Measurements from ENCODE around the gene C2orf80.
"Not testable (repeated sequence)": the region's sequence is repeated elsewhere in the genome, so short reads cannot be mapped to it uniquely, and the experiment has no call there.

Gene C2orf80

DNA sequence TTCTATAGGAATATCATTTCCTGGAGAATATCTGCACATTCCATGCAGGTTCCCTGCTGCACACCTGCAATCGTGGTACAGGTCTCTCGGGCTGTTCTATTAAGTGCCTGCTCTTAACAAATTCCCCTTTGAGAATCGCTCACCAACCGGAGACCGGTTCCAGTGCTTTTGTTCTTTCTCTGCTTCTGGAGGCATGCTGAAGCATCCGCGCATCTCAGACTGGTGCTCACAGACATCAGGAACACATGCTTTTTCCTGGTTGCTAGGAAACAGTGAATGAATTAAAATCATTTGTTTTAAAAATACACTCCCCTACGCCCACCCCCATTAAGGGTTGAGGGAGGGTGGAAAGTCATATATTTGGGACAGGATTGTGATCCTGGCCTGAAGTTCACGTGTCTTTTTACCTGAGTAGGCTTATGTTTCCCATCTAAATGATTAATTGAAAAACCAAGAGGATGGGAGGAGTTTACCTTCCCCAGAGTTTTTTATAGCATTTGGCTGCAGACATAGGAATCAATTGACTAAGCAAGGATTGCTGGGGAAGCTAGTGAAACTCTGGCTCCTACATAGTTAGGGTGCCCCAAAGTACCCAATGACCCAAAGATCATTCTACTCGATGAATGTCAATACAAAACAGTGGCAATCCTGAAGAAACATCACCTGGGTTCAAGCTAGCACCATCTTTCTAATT is at the start of gene C2orf80:
TSS of gene C2orf80 (minus strand) at position 221 of the 694 bp plus-strand sequence. CDS start 3,044 bp downstream, outside the sequence.
- no peak for DNase-seq

DNA sequence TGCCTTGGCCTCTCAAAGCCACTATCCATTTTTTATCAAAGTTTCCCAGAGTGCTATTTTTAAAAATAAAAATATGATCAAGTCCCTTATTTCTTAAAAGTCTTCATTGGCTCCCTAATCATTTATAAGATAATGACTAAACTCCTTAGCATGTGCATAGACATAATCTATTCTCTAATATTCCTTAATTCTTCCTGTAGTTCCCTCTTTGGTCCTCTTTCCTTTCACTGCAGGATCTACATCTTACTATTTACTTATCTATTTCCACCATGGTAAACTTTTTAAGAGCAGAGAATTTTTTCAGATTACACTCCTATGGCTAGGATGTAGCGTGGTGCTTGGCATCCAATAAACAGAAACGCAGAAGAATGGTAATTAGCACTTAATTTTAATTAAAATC is 46.0 kb upstream of the C2orf80 start:
- no peak for DNase-seq

DNA sequence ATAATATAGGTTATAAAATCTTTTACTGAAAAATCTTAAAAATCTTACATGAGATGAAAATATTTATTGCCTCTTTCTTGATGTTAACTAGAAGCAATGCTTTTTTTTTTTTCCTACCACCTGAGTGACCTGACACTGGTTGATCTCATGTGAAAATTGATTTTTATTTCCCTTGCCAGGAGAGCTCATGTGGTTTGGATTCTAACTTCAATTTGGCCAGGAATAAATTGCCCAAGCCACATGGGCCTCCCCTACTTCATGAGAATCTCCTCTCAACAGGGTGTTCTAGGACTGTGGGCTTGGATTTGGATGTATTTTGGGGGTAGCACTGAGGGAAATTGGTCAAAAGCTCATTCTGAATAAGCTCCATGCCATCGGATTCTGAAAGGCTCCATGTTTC is 45.0 kb upstream of the C2orf80 start:
- no peak for DNase-seq

DNA sequence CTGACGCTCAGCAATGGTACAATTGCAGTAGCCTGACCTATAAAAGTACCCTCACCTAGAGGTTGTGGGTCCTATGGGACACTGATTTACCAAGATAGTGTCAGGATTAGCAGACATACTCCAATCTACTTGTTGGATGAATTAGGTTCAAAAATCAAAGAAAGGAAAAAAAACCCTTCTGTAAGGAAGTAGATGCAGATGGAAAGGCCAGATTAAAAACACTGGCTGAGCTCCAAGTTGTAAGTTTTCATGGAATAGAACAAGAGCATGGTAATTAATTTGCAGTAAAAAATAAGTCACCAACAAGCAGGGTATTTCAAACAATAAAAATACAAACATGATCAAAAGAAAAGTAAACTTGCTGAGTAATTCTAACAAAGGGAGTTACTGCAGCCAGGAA is 38.6 kb upstream of the C2orf80 start:
- DNase-seq: no peak

DNA sequence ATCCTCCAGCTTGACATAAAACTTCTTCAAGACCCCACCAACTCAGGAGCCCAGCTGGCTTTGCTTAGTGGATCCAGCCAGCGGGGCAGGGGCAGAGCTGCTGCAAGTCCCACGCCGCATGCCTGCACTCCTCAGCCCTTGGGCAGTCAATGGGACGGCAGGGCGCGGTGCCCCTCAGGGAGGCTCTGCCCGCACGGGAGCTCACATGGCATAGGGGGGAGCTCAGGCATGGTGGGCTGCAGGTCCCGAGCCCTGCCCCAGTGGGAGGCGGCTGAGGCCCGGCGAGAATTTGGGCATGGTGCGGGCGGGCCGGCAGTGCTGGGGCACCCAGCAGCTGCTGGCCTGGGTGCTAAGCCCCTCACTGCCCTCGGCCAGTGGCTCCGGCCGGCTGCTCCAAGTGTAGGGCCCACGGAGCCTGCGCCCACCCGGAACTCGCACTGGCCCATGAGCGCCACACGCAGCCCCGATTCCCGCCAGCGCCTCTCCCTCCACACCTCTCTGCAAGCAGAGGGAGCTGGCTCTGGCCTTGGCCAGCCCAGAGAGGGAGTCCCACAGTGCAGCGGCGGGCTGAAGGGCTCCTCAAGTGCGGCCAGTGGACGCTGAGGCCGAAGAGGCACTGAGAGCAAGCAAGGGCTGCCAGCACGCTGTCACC is 37.9 kb upstream of the C2orf80 start:
- DNase-seq: no peak

DNA sequence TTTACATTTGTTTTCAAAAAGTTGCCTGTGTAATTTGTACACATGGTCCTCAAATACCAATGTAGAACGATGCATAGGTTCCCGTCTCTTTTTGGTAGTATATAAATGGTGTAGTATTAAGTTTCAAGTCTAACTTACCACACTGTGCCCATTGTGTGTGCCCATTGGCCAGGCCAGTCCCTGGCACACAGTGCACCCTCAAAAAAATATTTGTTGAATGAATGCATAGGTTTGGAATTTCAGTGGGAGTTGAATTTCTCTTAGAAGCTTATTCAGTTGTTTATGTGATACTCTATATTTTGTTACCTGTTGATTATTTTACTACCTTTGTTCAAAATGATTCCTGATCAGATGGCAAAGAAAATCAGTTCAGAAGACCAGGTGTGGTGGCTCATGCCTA is 35.0 kb upstream of the C2orf80 start:
- DNase-seq: no peak

DNA sequence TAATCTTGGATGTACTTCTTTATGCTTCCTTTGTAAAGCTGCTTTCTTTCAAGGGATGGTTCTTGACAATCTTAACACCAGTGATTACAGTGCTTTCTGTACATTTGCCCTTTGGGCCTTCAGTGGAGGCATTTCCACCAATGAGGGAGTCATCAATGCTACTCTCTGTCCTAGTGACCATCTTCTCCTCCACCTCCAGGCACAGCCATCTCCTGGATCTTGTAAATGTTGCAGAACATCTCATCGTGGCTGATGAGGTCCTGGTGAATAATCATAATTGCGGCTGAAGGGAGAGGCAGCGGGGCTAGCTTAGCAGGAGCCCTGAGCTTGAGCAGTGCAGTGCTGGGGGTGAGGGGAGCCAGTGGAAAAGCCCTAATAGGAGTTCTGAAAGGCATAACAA is 32.5 kb upstream of the C2orf80 start:
- no peak for DNase-seq

DNA sequence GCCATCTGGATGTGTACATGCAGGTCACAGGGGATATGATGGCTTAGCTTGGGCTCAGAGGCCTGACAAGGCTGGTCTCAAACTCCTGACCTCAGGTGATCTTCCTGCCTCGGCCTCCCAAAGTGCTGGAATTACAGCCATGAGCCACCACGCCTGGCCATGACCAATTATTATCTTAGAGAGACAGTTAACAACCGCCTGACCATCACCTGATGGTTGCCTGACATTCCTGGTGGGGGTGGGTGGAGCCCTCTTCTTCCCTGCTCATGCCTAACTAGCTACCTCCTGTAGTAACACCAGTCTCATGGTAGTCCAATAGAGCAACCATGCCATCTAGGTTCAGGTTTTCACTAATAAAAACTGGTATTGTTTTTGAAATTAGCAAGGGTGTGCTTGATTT is 32.0 kb upstream of the C2orf80 start:
- not testable (repeated sequence) for DNase-seq

DNA sequence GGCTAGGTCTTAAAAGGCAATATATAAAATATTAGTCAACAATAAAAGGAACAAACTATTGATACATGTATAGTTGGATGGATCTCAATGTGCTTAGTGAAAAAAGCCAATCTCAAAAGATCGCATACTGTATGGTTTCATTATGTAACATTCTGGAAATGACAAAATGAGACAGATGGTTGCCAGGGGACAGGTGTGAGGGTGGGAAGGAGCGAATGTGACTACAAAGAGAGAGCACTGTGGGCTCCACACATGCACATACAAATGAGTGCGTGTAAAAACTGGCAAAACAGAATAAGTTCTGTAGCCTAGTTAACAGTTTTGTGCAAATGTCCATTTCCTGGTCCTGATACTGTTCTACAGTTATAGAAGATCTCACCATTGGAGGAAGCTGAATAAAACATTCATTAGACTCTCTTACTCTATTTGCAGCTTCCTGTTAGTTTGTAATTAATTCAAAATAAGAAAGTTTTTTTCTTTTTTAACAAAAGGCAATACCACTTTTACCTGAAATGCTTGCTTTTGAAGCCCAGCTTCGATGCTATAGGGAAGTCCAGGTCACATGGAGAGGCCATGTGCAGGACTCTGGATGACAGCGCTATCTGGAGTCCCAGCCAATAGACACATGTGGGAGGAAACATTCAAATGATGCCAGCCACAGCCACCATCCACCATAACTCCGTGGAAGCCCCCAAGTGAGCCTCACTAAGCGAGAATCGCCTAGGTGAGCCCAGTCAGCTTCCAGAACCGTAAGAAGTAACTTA is 21.0 kb upstream of the C2orf80 start:
- no peak for DNase-seq

DNA sequence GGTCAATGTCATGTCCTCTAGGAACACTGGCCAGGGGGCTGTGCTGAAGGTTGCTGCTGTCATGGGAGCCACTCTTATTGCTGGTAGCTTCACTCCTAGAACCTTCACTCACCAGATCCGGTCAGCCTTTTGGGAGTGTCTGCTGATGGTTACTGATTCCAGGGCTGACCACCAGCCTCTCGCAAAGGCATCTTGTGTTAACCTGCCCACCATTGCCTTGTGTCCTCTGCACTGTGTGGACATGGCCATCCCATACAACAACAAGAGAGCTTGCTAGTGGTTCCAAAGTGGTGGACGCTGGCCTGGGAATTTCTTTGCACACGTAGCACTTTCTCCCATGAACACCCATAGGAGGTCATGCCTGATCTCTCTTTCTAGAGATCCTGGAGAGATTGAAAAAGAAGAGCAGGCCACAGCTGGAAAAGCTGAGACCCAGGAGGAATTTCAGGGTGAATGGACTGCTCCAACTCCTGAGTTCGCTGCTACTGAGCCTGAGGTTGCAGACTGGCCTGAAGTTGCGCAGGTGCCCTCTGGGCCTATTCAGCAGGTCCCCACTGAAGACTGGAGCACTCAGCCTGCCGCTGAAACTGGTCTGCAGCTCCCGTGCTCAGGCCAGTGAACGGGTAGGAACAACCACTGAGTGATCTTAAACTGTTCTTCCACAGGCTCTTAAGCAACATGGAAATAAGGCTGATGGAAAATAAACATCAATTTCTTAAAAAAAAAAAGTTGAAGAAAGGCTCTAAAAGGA is 18.7 kb upstream of the C2orf80 start:
- DNase-seq: no peak

DNA sequence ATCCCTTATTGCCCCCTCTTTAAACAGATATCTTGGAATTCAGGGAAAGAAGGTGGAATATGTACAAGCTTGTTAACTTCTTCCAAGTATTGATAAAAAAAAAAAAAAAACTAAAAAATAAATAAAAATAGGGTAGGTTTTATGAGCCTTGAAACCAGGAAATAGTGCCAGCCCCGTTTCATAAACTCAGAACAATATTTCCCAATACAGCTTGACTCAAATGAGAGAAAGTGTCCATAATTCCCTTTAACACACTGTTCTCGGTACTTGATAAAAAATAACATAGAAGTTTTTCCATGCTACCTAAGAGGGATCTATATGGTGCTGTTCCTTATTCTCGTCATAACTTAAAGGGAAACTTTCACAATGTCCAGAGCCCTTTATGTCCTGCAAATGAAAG is 17.9 kb upstream of the C2orf80 start:
- no peak for DNase-seq

DNA sequence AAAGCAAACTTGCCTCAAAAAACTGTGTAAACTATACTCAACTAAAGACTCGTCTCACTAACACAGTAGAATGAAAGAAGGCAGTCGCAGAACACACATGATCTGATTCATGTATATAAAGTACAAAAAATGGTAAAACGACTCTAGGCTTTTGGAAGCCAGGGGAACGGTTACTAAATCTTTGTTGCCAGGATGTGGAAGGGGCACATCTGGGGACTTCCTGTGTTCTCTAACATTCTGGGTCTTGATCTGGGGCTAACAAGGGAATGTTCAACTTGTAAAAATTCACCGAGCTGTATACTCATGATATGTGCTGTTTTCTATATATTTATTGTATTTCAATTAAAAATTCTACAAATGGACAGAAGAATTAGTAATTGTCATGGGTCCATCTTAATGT is 14.3 kb upstream of the C2orf80 start:
- DNase-seq: no peak

DNA sequence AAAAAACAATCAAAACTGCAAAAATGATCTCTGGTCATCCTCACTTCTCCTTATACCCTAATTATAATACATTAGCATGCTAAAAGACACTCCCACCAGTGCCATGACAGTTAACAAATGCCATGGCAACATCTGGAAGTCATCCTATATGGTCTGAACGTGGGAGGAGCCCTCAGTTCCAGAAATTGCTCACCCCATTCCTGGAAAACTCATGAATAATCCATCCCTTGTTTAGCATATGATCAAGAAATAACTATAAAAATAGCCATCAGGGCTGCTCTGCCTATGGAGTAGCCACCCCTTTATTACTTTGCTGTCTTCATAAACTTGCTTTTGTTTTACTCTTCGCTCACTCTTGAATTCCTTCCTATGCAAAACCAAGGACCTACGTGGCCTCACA is 5.7 kb upstream of the C2orf80 start:
- DNase-seq: no peak

DNA sequence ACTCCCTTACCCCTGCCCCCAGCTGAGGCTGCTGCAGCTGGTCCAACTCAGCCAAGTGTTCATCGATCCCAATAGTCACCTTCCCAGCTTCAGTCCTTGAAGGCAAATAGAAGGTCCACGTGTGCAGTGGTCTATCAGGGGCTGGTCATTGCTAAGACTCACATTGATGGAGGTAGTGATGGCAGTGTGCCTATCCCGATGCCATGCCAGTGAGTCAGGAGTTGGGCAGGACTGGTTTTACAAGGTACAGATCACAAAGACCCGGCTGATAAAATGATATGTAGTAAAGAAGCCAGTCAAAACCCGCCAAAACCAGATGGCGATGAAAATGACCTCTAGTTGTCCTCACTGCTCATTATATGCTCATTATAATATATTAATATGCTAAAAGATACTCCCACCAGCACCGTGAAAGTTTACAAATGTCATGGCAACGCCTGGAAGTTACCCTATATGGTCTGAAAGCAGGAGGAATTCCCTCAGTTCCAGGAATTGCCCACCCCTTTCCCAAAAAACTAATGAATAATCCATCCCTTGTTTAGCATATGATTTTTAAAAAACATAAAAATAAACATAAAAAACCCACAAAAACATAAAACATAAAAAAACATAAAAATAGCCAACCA is 2.9 kb upstream of the C2orf80 start:
- DNase-seq: no peak

DNA sequence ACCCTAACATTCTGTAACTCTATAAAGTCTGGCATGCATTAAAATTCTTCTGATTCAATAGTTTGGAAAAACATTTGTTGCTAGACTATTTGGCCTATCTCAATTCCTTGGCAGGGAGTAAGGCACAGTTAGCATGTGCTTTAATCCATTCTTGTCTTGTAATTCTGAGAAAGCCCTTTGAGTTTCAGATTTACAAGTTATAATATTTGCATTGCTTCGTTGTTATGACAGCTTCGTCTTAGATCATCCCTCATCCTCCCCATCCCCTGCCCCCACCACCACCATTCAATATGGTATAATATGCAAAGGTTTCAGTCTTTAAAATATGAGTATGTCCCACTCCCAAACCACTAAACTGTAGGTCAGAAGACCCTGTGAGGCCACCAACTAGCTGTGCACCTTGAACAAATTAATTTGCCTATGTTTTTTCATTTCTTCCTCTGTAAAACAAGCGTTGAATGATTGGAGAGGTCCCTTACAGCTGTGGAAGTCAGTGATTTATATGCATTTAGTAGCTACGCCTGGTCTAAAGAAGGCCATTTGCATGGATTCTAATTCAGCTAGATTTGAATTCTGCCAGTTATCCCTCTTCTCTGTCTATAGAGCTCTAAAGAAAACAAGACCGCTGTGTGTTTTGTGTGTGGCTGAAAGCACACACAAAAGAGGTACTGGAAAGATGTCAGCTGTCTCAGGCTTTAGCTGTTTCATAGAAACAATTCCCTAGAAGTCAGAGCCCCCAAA is 591 bp downstream of the C2orf80 start:
- no peak for DNase-seq

DNA sequence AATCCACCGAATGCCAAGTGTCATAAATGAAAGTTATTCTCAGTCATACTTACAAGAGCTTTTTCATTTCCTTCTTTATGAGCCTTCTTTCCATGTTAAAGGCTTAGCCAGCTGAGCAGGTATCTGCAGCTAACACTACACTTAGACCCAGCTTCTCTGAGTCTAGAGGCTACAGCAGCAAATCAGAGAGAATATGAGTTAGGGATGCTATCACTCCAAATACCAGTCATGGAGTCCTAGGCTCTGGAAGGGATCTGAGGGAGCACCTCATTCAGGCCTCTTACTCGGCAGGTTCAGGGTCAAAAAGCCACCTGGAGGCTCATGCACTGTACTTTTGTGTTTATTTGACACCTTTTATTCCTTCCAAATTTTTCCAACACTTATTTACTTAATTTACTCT is 2.9 kb downstream of the C2orf80 start:
- DNase-seq: no peak

DNA sequence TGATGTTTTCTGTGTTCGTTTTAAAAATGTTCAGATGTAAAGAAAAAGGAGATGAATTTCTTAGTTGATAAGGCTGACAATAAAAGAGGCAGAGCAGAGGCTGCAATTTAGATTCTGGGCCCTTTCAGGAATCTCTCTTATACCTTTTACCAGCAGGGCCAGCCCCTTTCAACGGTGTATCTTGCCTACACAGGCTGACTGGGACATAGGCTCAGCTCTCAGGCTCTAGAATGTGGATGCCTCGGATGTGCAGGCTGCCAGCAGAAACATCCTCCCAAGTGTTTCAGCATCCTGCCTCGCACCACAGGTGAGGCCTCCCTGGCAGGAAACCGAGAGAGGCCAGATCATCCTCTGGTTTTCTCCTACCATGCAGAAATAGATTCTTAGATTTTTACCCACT is 3.4 kb downstream of the C2orf80 start:
- DNase-seq: no peak

DNA sequence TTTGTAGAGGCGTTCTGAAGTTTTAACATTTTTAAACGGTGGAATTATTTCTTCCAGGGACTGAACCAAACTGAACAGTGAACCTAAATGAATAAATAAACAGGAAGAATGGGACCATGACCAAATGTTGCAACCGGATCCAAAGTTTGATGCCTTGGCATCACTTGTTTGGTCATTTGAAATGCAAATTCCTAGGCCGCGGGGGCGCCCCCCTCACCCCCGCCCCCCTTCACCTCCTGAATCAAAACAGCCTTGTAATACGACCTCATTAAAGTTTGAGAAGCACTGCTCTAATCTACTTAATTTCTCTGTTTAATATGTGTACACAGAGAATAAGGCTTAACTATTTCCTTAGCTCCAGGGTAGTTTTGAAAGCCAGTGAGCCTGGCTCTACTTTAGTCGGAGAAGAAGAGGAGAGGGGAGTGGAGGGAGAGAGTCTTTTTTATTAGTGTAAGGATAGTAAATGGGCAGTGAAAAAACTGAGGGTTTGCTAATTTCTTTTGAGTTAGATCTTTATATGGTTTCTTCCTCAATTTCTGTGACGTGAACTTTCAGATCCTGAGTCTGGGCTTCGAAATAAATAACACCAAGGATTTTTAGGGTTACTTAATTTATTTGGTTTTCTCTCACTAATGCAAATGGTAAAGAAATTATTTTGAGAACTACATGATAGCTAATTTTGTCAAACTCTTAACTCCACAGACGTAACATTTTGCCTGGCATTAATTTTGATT is 5.7 kb downstream of the C2orf80 start:
- no peak for DNase-seq

DNA sequence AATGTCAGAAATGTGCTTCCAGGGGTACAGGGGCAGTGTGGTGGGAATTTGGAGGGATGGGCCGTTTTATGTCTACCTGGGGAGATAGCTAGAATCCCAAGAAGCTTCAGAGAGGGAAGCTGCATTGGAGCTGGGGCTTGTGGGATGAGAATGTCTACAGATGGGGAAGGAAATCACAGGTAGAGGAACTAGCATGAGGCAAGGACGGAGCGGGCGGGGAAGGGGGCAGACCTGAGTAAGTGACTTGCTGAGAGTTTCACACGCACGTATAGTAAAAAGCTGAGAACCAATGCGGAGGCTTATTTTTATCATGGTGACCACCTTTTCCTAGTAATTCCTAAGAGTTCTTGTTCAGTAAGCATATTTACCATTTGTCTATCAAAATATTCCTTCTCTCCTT is 6.3 kb downstream of the C2orf80 start:
- no peak for DNase-seq

DNA sequence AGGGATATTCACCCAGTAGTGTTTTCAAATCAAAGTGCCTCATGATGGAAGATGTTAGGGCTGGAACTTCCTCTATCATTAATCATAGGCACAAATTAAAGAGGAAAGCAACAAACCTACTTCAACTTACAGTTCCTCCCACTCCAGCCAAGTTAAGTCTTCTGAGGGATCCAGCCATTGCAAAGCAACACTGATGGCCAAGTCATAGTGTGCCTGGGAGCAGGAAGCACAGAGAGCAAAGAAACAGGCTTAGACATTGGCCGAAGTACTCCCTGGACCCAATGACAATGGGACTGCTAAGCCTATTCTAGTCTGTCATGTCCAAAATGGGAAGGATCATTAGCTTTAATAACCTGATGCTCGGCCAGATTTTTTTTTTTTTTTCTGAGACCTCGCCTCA is 7.0 kb downstream of the C2orf80 start:
- no peak for DNase-seq

DNA sequence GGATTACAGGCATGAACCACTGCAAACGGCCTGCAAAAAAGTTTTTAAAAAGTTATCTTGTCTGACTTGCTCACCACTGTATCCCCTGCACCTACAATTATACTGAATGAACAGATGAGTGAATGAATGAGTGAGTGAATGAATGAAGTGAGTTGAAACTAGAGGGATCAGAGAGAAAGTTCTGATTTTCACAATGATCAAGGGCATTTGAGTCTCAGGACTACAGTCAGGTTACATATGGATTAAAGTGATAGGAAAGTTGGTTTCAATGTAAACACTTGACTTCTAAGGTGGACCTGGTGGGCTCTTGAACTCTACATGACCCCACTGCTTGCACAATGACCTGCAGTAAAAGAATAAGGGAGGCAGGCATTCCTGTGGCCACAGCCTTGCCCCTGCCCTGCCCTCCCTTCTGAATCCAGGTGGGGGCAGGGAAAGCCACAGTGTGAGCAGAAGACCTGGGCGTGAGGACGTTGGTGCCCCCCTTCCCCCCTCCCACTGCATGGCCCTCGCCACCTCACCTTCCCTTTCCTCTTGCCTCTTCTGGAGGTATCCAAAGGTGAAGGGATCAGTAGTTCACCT is 10.7 kb downstream of the C2orf80 start:
- no peak for DNase-seq
